WTC11 (cell line): ENCODE results near the gene URB1. TPM values are rescaled to one million over a fixed set of nuclear protein-coding genes. Genes with fewer than 3 reads are reported as not detected.

Experiments used
- ATAC-seq: fragments of 200-7000 bp; cut with Tn5 transposase; 2 replicates; pipeline ENCODE4 v1.10.0; 2021; ENCODE audit warnings: mild to moderate bottlenecking, moderate library complexity
- Bru-seq: library from RNA; stranded (reverse); fragments of 400-500 nt; gene quantifications from one replicate; lab custom pipeline; 2021; lab: Mats Ljungman, UMichigan
- CTCF ChIA-PET: fragments of 300-600 bp; sonication (Branson Sonifier 250); formaldehyde crosslinking; loops from one replicate; lab custom pipeline; 2021; ENCODE audit warnings: antibody characterized with exemption; lab: Charles Lee
- POLR2A ChIA-PET: fragments of 350-600 bp; sonication (Branson Sonifier 250); formaldehyde crosslinking; loops from one replicate; lab custom pipeline; 2021; ENCODE audit warnings: antibody characterized with exemption; lab: Charles Lee
- DNase-seq: peaks from one replicate; pipeline ENCODE4 v3.0.0; 2021; ENCODE audit warnings: low spot score
- H3K27ac Mint-ChIP-seq: 2 replicates; pipeline ENCODE4 v1.8.0; 2021; ENCODE audit warnings: mixed read lengths
- H3K27me3 Mint-ChIP-seq: 2 replicates; pipeline ENCODE4 v1.8.0; 2021; ENCODE audit warnings: low read depth, mild to moderate bottlenecking, moderate library complexity, mixed read lengths
- H3K36me3 Mint-ChIP-seq: 2 replicates; pipeline ENCODE4 v1.8.0; 2021; ENCODE audit warnings: mixed read lengths
- H3K4me1 Mint-ChIP-seq: 2 replicates; pipeline ENCODE4 v1.8.0; 2022; ENCODE audit warnings: mixed read lengths
- H3K4me3 Mint-ChIP-seq: 2 replicates; pipeline ENCODE4 v1.8.0; 2021; ENCODE audit warnings: mild to moderate bottlenecking, moderate library complexity, mixed read lengths
- H3K9me3 Mint-ChIP-seq: 2 replicates; pipeline ENCODE4 v1.8.0; 2021; ENCODE audit warnings: mixed read lengths
- AFF4 ChIP-seq: sonication (generic); formaldehyde crosslinking; IDR thresholded peaks from 2 replicates; pipeline ENCODE4 v1.8.1; 2023; ENCODE audit warnings: mild to moderate bottlenecking, missing genetic modification reagents, borderline replicate concordance
- ATF1 ChIP-seq: sonication (generic); formaldehyde crosslinking; IDR thresholded peaks from 2 replicates; pipeline ENCODE4 v1.8.1; 2023; ENCODE audit warnings: mild to moderate bottlenecking, moderate library complexity, missing genetic modification reagents
- CBFB ChIP-seq: sonication (generic); formaldehyde crosslinking; IDR thresholded peaks from 2 replicates; pipeline ENCODE4 v1.8.1; 2022; ENCODE audit warnings: mild to moderate bottlenecking, low read depth, missing genetic modification reagents
- CDX4 ChIP-seq: fragments of 250-450 bp; sonication (Bioruptor Pico); IDR thresholded peaks from 2 replicates; pipeline ENCODE4 v1.9.0; 2021; ENCODE audit warnings: moderate library complexity, mild to moderate bottlenecking, inconsistent platforms, borderline replicate concordance
- CREB1 ChIP-seq: sonication (generic); formaldehyde crosslinking; IDR thresholded peaks from 2 replicates; pipeline ENCODE4 v1.8.0; 2023; ENCODE audit warnings: mild to moderate bottlenecking, missing genetic modification reagents
- CTCF ChIP-seq: fragments of 200-600 bp; IDR thresholded peaks from 2 replicates; pipeline ENCODE4 v1.8.0; 2022; ENCODE audit warnings: antibody characterized with exemption
- EMX1 ChIP-seq: fragments of 250-450 bp; sonication (Bioruptor Pico); IDR thresholded peaks from 2 replicates; pipeline ENCODE4 v1.8.0; 2021; ENCODE audit warnings: mild to moderate bottlenecking
- ETV6 ChIP-seq: sonication (generic); formaldehyde crosslinking; IDR thresholded peaks from 2 replicates; pipeline ENCODE4 v1.8.1; 2022; ENCODE audit warnings: mild to moderate bottlenecking, missing genetic modification reagents
- FOXJ3 ChIP-seq: sonication (generic); formaldehyde crosslinking; IDR thresholded peaks from 2 replicates; pipeline ENCODE4 v1.9.0; 2021; ENCODE audit warnings: missing genetic modification reagents, mild to moderate bottlenecking, borderline replicate concordance
- FOXP4 ChIP-seq: sonication (generic); formaldehyde crosslinking; IDR thresholded peaks from 2 replicates; pipeline ENCODE4 v1.8.0; 2022; ENCODE audit warnings: mild to moderate bottlenecking, missing genetic modification reagents
- GTF2I ChIP-seq: fragments of 250-450 bp; sonication (Bioruptor Pico); conservative IDR thresholded peaks from 2 replicates; pipeline ENCODE4 v1.4.0; 2021; ENCODE audit warnings: mild to moderate bottlenecking
- HMGA2 ChIP-seq: fragments of 250-450 bp; sonication (Bioruptor Pico); IDR thresholded peaks from 2 replicates; pipeline ENCODE4 v1.4.0; 2021; ENCODE audit warnings: mild to moderate bottlenecking, moderate library complexity
- MYBL2 ChIP-seq: sonication (generic); formaldehyde crosslinking; IDR thresholded peaks from 2 replicates; pipeline ENCODE4 v1.8.1; 2023; ENCODE audit warnings: mild to moderate bottlenecking, moderate library complexity, missing genetic modification reagents
- NR1H2 ChIP-seq: sonication (generic); formaldehyde crosslinking; IDR thresholded peaks from 2 replicates; pipeline ENCODE4 v1.9.0; 2021; ENCODE audit warnings: mild to moderate bottlenecking, moderate library complexity, missing genetic modification reagents
- RELA ChIP-seq: sonication (generic); formaldehyde crosslinking; IDR thresholded peaks from 2 replicates; pipeline ENCODE4 v1.8.1; 2022; ENCODE audit warnings: missing genetic modification reagents, mild to moderate bottlenecking, borderline replicate concordance
- SMAD3 ChIP-seq: sonication (generic); formaldehyde crosslinking; IDR thresholded peaks from 2 replicates; pipeline ENCODE4 v1.8.0; 2022; ENCODE audit warnings: missing genetic modification reagents, mild to moderate bottlenecking, borderline replicate concordance
- SP1 ChIP-seq: sonication (generic); formaldehyde crosslinking; conservative IDR thresholded peaks from 2 replicates; pipeline ENCODE4 v1.8.1; 2022; ENCODE audit warnings: missing genetic modification reagents
- TEAD4 ChIP-seq: sonication (generic); formaldehyde crosslinking; IDR thresholded peaks from 2 replicates; pipeline ENCODE4 v1.8.0; 2022; ENCODE audit warnings: mild to moderate bottlenecking, missing genetic modification reagents
- ZBTB43 ChIP-seq: sonication (generic); formaldehyde crosslinking; IDR thresholded peaks from 2 replicates; pipeline ENCODE4 v1.8.1; 2023; ENCODE audit warnings: mild to moderate bottlenecking, missing genetic modification reagents
- ZNF416 ChIP-seq: fragments of 250-450 bp; sonication (Bioruptor Pico); IDR thresholded peaks from 2 replicates; pipeline ENCODE4 v1.9.0; 2021; ENCODE audit warnings: mild to moderate bottlenecking, inconsistent platforms
- ZNF532 ChIP-seq: fragments of 250-450 bp; sonication (Bioruptor Pico); IDR thresholded peaks from 2 replicates; pipeline ENCODE4 v1.9.0; 2021; ENCODE audit warnings: mild to moderate bottlenecking, borderline replicate concordance
- long read RNA-seq, 3 experiments: library from RNA in 1 of 3; library from capped mRNA in 1 of 3; library from polyadenylated mRNA in 1 of 3; unstranded in 2 of 3; stranded (forward) in 1 of 3; transcript quantifications; one replicate each; pipeline ENCODE4 v2.0.0, GENCODE V29; 2021
- total RNA-seq: library from RNA; stranded (reverse); gene quantifications from 3 replicates; pipeline ENCODE4 v1.2.3, GENCODE V29; 2021

URB1 gene
- total RNA-seq = 28.0 to 38.7 TPM (median 29.5 TPM) in 3 replicates
- percentile 85 among the genes with signal in this experiment for Bru-seq, nascent RNA
- long read RNA-seq, experiment 1, full-length matches to known transcripts = 29 of 122 reads
- long read RNA-seq, experiment 1, partial matches to known transcripts = 64 of 122 reads
- long read RNA-seq, experiment 1, other reads (novel, unspliced or antisense) = 29 of 122 reads
- long read RNA-seq, experiment 2, full-length matches to known transcripts = 2 of 42 reads
- long read RNA-seq, experiment 2, partial matches to known transcripts = 23 of 42 reads
- long read RNA-seq, experiment 2, other reads (novel, unspliced or antisense) = 17 of 42 reads
- long read RNA-seq, experiment 3, partial matches to known transcripts = 0 of 1 reads
- long read RNA-seq, experiment 3, other reads (novel, unspliced or antisense) = 1 of 1 reads

GRCh38 chr21:32392880-32393676, at the start of gene URB1:
Gene URB1 (minus strand): TSS chr21:32393012. CDS start chr21:32392910, 102 bp downstream.
- Mint-ChIP-seq H3K4me1 (peaks cover 35% of the 10 kb centered on the region), H3K27me3 (peaks cover 29% of the 10 kb centered on the region), H3K9me3 (peaks cover 28% of the 10 kb centered on the region), H3K4me3 (peak within 1 kb of the TSS; percentile 89), H3K36me3 (peaks cover 20% of the 10 kb centered on the region), H3K27ac (no peak within 1 kb of the TSS; the same call in 1 of the 2 replicates)
- DNase-seq (peak; percentile 93), ATAC-seq (peak; percentile 95)
- CTCF ChIA-PET = interaction anchor here (1.1 to 2.6 kb wide), 5 partner anchors 10 to 212 kb away, joined by 3 to 14 read pairs (median 7); no protein-coding TSS in a partner anchor
- POLR2A ChIA-PET = no interaction called here
- TF ChIP-seq SP1 (CRISPR knock-in tag) = peak; percentile 99
- TF ChIP-seq NR1H2 = no peak
- no peak; the same call in 1 of the 2 replicates for TF ChIP-seq MYBL2 (CRISPR knock-in tag)
- TF ChIP-seq EMX1 (CRISPR knock-in tag) = no peak
- TF ChIP-seq TEAD4 (CRISPR knock-in tag) = no peak; the same call in 1 of the 2 replicates
- no peak for TF ChIP-seq HMGA2 (CRISPR knock-in tag)
- TF ChIP-seq FOXJ3 (CRISPR knock-in tag) = no peak
- TF ChIP-seq ETV6 = peak; percentile 88
- TF ChIP-seq CDX4 (CRISPR knock-in tag) = no peak
- no peak for TF ChIP-seq CREB1 (CRISPR knock-in tag)
- 0 out of 2 replicates have a peak, but pooled peaks have one; percentile 76 for TF ChIP-seq SMAD3 (CRISPR knock-in tag)
- peak; percentile 60; the same call in 1 of the 2 replicates for TF ChIP-seq FOXP4 (CRISPR knock-in tag)
- no peak for TF ChIP-seq CTCF
- TF ChIP-seq RELA (CRISPR knock-in tag) = no peak
- TF ChIP-seq ZNF416 (CRISPR knock-in tag) = no peak
- TF ChIP-seq CBFB (CRISPR knock-in tag) = no peak
- no peak for TF ChIP-seq GTF2I (CRISPR knock-in tag)
- TF ChIP-seq AFF4 (CRISPR knock-in tag) = no peak
- TF ChIP-seq ZBTB43 (CRISPR knock-in tag) = 0 out of 2 replicates have a peak, but pooled peaks have one; percentile 53
- TF ChIP-seq ATF1 (CRISPR knock-in tag) = no peak
- TF ChIP-seq ZNF532 (CRISPR knock-in tag) = no peak
